Stimulated activated CD8-positive, alpha-beta memory T cell treated with anti-CD3 and anti-CD28 coated beads, Interleukin-15, amount 100 ng/mL, for 24 hours (primary cell): ENCODE data around the gene LRP1.
A peak's percentile ranks its signal among the peaks of the same experiment; 100 is the strongest.

Experiments used
- DNase-seq: peaks from one replicate; pipeline ENCODE4 v3.0.0-alpha.2; 2020; ENCODE audit warnings: low read depth

The LRP1 gene

GRCh38 chr12:57236201-57236924 lies 108.1 kb downstream of the LRP1 start:
- DNase-seq = no peak

DNA sequence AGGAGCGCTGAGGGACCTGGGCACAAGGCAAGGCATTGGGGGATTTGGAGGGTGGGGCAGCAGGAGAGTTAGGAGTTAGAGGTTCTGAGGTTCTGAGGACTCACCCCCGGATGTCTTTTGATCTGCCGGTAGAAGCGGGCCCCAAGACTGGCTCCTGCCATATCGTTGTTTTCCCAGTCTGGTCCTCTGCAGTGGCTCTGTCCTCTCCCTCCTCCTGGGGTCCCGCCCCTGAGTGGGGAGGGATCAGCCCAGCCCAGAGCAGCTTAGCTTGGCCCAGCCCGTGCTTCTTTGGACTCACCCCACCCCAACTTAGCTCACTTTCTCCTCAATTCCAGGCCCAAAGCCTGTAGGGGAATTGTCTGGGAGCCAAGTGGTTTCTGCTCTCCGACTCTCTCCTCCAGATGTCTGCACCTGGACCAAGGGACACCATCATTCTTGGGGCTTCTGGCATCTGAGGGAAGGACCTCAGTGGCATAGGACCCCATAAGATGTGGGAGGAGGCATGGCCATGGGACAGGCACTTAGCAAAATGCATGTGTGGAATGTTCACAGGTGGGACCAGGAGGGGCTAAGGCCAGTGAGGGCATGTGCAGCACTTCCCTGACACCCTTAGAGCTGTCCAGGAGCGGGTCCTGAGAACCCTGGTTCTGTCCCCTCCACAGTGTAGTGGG lies 108.8 kb downstream of the LRP1 start:
- no peak for DNase-seq

DNA sequence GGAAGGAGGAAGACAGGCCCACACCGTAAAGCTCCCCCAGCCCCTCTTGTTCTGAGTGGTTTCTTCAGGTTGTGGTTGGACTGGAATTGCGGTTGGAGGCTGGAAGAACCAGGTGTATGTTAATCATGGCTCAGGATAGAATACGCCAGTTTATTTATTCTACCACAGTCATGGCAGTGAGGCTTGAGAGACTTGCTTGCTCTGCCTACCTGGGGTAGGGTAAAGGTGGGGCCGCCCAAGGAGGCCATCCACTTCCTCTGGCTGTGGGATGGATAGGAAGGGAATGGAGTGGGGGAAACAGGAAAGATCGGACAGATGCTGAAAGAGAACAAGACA lies 109.3 kb downstream of the LRP1 start:
- no peak for DNase-seq

DNA sequence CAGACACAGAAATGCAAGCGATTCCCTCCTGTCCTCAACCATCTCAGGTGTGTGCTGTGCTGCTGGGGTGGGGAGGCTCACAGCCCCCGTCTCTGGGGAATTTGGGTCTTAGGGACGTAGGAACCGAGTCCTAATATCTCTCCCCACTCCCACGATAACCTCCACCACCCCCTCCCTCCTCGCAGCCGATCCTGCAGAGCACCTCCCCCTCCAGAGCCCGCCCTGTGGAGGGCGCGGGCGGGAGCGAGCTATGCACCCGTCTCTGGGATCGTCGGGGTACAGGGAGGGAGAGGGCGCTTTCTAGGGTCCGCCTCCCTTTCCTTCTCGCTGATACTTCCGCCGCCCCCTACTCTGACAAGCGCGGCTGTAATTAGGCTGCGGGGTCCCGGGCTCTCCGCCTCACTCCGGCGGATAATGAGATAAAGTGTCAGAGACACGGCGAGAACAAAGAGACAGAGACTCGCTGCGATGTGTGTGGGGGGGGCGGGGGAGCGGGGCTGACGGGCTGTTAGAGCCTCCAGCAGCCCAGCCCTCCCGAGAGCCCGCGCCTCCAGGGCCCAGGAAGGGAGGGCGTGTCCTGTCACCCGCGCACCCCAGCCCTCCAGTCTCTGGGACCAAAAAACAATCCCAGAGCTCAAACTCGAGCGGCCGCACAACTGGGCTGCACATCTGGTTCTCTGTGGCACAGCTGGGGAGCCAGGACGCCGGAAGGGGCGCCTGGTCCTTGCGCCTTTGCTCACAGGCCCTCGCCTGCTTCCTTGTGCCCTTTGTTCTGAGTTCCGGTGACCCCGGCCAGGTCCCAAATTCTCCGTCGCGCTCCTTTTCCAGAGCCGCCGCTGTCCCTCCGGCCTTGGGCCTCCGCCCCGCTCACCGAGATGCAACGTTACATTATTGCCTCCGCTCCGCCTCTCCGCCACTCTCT lies 109.9 kb downstream of the LRP1 start:
- no peak for DNase-seq

- DNase-seq = peak; percentile 75
Measured at GRCh38 chr12:57238854-57239554, 110.7 kb downstream of the LRP1 start.

GRCh38 chr12:57239587-57240065 lies 111.3 kb downstream of the LRP1 start:
- no peak for DNase-seq

DNA sequence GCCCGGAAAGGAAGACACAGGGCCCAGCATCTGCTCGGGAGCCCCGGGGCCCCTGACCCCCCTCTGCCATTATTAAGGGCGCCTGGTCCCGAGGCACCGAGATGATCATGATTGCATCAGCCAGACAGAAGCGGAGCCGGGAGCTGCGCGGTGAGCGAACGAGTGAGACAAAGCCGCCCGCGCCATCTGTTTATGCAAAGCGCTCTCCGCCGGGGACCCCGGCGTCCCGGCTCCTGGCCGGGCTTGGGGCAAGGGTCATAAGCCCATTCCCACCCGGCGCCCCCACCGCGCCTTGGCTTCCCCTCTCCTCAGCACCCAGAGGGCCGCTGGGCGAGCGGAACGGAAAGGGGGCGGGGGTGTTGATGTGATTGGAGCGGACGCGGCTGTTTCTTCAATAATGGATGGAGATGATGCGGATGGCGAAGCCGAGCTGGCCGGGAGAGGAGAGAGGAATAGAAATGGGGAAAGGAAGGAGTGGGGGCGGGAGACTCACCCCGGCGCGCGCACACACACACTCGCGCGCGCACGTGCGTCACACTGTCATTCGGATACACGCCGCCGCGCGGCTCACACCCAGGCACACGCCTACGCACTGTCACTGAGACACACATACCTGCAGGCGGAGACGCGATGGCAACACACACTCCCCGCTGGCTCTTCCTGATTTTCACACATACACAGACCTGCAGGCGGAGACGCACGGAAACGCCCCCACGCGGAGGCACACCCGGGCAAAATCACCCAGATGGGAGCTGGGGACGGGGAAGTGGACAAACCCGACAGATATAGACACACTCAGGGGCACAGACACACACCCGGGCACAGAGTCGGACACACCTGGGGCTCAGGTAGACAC lies 112.0 kb downstream of the LRP1 start:
- DNase-seq = no peak

DNA sequence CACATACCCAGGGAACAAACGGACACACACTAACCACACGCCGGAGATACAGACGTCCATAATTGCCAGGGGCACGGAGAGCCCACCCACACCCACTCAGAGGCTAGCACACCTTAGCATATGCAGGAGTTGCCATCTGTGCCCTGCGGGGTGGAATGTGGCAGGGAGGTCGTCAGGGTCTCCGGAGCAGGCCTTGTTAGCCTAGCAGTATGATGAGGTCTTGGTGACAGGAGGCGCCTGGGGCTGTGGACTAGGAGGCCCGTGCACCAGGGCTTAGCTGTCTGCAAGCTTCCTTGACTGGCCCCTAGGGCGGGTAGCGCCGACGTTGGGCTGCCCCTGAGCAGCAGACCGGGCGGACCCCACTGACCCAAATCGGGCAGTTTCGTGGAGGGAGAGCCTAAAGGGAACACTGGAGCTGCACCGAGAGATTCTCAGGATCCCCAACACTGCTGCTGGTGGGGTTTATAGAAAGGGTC lies 112.7 kb downstream of the LRP1 start:
- DNase-seq = no peak

GRCh38 chr12:57241402-57242310 lies 113.4 kb downstream of the LRP1 start:
- DNase-seq = no peak

DNA sequence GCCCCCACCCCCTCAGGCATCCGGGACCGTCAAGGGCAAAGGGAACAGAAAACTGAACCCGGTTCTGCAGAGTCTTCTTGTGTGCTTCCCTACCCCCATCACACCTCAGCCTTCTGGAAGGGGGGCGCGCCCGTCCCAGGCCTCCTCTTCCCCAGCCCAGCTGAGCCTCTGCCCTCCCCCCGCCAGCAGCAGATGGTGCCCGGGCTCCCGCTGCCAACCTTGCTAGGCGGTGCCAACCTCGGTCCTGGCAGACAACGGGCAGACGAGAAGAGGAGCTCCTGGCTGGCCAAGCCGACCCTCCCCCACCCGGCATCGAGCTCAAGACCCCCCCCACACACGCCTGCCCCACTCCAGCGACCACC lies 114.0 kb downstream of the LRP1 start:
- no peak for DNase-seq

- peak; percentile 49 for DNase-seq
Measured at GRCh38 chr12:57242691-57243454, 114.6 kb downstream of the LRP1 start.

GRCh38 chr12:57243521-57244311 lies 115.4 kb downstream of the LRP1 start:
- DNase-seq = peak; percentile 62

DNA sequence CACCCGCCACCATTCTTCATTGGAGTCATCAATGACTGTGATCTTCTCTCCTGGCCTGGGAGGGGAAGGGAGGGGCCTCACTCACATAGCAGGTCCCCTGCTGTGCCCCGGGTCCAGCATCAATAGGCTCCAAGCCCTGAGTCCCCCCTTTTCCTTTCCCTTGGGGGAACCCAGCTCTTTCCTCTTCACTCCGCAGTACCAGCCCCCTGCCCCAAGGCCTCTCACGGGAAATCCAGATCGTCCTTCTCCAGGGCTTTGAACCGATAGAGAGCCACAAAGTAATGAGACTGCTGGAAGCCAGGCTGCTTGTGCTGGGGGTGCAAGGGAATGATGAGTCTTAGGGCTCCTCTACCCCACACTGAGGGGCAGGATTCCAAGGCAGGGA lies 116.0 kb downstream of the LRP1 start:
- DNase-seq = no peak

GRCh38 chr12:57247041-57247440 lies 118.8 kb downstream of the LRP1 start:
- DNase-seq = no peak

GRCh38 chr12:57248934-57249742 lies 120.9 kb downstream of the LRP1 start:
- DNase-seq = no peak

DNA sequence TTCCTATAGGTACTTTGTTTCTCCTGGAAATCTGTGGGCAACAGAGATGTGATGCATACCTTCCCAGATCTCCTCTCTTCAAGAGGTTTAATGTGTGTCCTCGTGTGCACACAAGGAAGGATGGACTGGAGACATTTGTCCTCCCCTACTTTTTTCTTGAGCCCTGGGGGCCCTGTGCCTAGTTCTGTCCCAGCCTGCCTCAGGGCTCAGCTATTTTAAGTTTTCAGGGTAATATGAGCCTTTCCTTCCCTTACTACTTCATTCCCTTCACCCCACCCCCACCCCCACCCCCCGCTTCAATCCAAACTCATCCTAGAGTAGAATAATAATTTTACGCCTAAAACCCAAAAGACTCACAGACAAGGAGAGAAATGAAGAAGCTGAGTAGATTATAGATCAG lies 122.3 kb downstream of the LRP1 start:
- DNase-seq = no peak

DNA sequence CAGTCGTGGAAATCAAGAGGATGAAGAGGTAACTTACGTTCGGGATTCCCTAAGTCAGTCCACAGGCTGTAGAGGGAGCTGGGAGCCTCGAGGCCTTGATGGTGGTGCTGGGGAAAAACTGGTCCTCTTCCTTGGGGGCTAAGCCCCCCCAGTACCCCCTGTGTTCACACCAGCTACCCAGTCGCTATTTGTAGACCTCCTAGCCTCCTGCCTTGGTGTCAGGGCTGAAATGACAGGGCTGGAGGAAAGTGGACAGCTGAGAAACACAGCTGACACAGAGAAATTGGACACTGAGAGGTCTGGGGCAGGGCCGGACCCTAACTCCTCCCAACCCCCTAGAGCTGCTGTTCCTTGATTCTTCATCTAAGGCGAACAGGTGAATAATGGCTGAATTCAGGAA lies 122.7 kb downstream of the LRP1 start, which contains the start of gene STAC3:
Gene STAC3, minus strand, starts transcription at position 232 of the 400 bp plus-strand sequence. CDS start 1,551 bp downstream, outside the sequence.
- DNase-seq = no peak
